Upper lobe of right lung (tissue), 1 donor: ENCODE results near the gene ANKRD36. TPM values are rescaled to one million over a fixed set of nuclear protein-coding genes. Genes with fewer than 3 reads are reported as not detected.
"Not testable (repeated sequence)": the region's sequence is repeated elsewhere in the genome, so short reads cannot be mapped to it uniquely, and the experiment has no call there.

Experiments
- ATAC-seq: fragments of 200-7000 bp; cut with Tn5 transposase; one replicate; pipeline ENCODE4 v1.9.1; 2020; ENCODE audit warnings: mild to moderate bottlenecking, moderate library complexity
- DNase-seq: peaks from one replicate; pipeline ENCODE4 v3.0.0-alpha.2; 2020
- H3K27ac ChIP-seq: fragments of 200-600 bp; one replicate; pipeline ENCODE4 v1.8.0; 2022
- H3K27me3 ChIP-seq: fragments of 200-600 bp; one replicate; pipeline ENCODE4 v1.8.0; 2022; ENCODE audit warnings: mild to moderate bottlenecking
- H3K36me3 ChIP-seq: fragments of 200-600 bp; one replicate; pipeline ENCODE4 v1.8.0; 2022
- H3K4me1 ChIP-seq: fragments of 200-600 bp; one replicate; pipeline ENCODE4 v1.8.0; 2022
- H3K4me3 ChIP-seq: fragments of 200-600 bp; one replicate; pipeline ENCODE4 v1.8.0; 2022; ENCODE audit warnings: mild to moderate bottlenecking
- H3K9me3 ChIP-seq: fragments of 200-600 bp; one replicate; pipeline ENCODE4 v1.8.0; 2022
- CTCF ChIP-seq: fragments of 200-600 bp; IDR thresholded peaks from one replicate; pipeline ENCODE4 v1.8.0; 2022; ENCODE audit warnings: antibody characterized with exemption
- intact Hi-C: fragments of 100-400 bp; cut with DNase I; formaldehyde crosslinking; loops from one replicate; pipeline ENCODE4 v1.11.0; 2022
- total RNA-seq: library from RNA; stranded (reverse); fragmentation: NEBNext Ultra II Directional; extraction: Animal tissue kit (Norgen Biotek cat#: 25700); gene quantifications from one replicate; pipeline ENCODE4 v1.2.1, GENCODE V29; 2021
- donor health status: DM: no; HTN: yes; CAD: no; lungs with severe emphysema.

The ANKRD36 gene
- total RNA-seq, 1 donor from 2014 or later = 21.0 TPM

DNA sequence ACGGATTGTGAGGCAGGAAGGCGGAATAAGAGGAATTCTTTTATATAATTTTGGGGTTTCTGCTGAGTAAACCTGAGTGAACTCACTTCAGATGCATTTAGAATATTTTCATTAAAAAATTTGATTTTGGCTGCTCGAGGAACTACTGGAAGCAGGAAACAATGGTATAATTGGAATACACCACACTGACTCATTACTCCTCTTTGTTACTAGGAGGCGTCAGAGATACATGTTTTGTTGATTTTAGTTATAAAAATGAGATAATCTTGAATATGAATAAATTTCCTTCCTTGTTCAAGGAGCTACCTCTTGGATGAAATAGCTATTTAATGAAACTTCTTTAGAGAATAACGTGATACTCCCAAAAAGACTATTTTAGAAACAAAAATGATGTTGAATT, 97.4 kb downstream of the ANKRD36 start:
- no peak for ATAC-seq
- H3K4me1 ChIP-seq = no peaks in the 10 kb centered on the region
- H3K36me3 ChIP-seq = peaks cover 41% of the 10 kb centered on the region
- H3K27ac ChIP-seq = no peak overlapping the region
- no peak for TF ChIP-seq CTCF
- H3K9me3 ChIP-seq = no peaks in the 10 kb centered on the region
- DNase-seq = no peak
- intact Hi-C loops = no loop called here
- no peaks in the 10 kb centered on the region for H3K27me3 ChIP-seq
- no peak overlapping the region for H3K4me3 ChIP-seq

GRCh38 chr2:97215025-97215424, 102.1 kb downstream of the ANKRD36 start:
- H3K4me3 ChIP-seq = not testable (repeated sequence)

GRCh38 chr2:97230848-97231585, 118.1 kb downstream of the ANKRD36 start:
- intact Hi-C loops, DNase-seq, H3K36me3 ChIP-seq, H3K4me3 ChIP-seq, H3K4me1 ChIP-seq, ATAC-seq, H3K27me3 ChIP-seq, H3K27ac ChIP-seq, H3K9me3 ChIP-seq: not testable (repeated sequence)

More at GRCh38 chr2:97215025-97215424, 102.1 kb downstream of the ANKRD36 start:
- intact Hi-C loops, DNase-seq, ATAC-seq, H3K27me3 ChIP-seq, H3K9me3 ChIP-seq, H3K4me1 ChIP-seq, H3K27ac ChIP-seq: not testable (repeated sequence)
- peaks cover 55% of the 10 kb centered on the region for H3K36me3 ChIP-seq

DNA sequence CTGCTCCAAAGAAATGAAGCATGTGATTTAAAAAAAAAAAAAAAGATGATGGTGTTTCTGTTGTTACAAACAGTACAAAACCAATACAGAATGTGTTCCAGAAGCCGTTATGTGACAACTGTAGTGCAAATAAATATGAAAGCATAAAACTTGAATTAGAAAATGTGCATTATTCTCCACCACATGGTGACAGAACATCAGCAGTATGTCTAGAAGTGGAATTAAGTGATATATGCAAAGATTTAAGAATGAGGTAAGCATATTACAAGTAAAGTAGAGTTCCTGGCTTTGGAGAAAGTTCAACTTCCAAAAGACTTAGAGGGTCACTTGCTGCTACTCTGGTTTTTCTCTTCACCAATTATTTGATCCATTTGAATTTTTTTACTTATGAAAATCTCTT, 120.0 kb downstream of the ANKRD36 start:
- H3K36me3 ChIP-seq, DNase-seq, H3K27me3 ChIP-seq, H3K9me3 ChIP-seq, H3K4me3 ChIP-seq, H3K4me1 ChIP-seq, H3K27ac ChIP-seq, ATAC-seq, intact Hi-C loops: not testable (repeated sequence)

GRCh38 chr2:97233660-97234295, 120.8 kb downstream of the ANKRD36 start:
- H3K9me3 ChIP-seq, H3K4me1 ChIP-seq, H3K27ac ChIP-seq, H3K36me3 ChIP-seq, ATAC-seq, intact Hi-C loops, H3K27me3 ChIP-seq, H3K4me3 ChIP-seq, DNase-seq: not testable (repeated sequence)

GRCh38 chr2:97261192-97261591, 148.2 kb downstream of the ANKRD36 start:
- H3K9me3 ChIP-seq, ATAC-seq, H3K4me1 ChIP-seq, H3K36me3 ChIP-seq, H3K4me3 ChIP-seq, intact Hi-C loops, DNase-seq, H3K27ac ChIP-seq, H3K27me3 ChIP-seq: not testable (repeated sequence)

- H3K36me3 ChIP-seq, ATAC-seq, H3K27ac ChIP-seq, intact Hi-C loops, DNase-seq, H3K27me3 ChIP-seq, H3K4me3 ChIP-seq, H3K9me3 ChIP-seq, H3K4me1 ChIP-seq: not testable (repeated sequence)
Measured at GRCh38 chr2:97266449-97266848, 153.5 kb downstream of the ANKRD36 start.

GRCh38 chr2:97267411-97268074, 154.6 kb downstream of the ANKRD36 start:
- peak; percentile 60 for DNase-seq
- Histone ChIP-seq H3K4me3 (no peak overlapping the region), H3K27ac (no peak overlapping the region), H3K36me3 (no peaks in the 10 kb centered on the region), H3K9me3 (no peaks in the 10 kb centered on the region), H3K4me1 (no peaks in the 10 kb centered on the region), H3K27me3 (no peaks in the 10 kb centered on the region)
- TF ChIP-seq CTCF = no peak
- ATAC-seq = peak; percentile 36
- intact Hi-C loops = no loop called here

- H3K27me3 ChIP-seq, H3K36me3 ChIP-seq, H3K27ac ChIP-seq, ATAC-seq, DNase-seq, H3K4me3 ChIP-seq, intact Hi-C loops, H3K9me3 ChIP-seq, H3K4me1 ChIP-seq: not testable (repeated sequence)
Measured at GRCh38 chr2:97268075-97268591, 155.2 kb downstream of the ANKRD36 start.

GRCh38 chr2:97276232-97276798, 163.4 kb downstream of the ANKRD36 start:
- ATAC-seq, H3K27ac ChIP-seq, intact Hi-C loops: not testable (repeated sequence)

DNA sequence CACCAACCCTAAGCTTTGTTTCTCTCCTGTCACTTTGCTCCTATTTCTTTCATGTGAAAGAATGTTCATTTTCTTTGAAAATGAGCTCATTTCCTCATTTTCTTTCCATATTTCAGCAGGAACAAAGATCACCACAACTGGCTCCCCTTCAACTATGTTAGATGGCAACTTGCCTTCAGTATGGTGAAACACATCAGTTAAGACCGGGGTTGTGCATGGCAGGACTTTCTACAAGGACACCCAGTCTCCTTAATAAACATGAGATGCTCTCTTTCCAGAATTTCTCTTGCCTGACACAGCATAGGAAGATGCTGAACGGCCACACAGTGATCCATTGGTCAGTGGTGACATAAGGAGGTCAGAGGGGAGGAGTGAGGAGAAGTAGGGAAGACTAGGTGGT, 172.2 kb downstream of the ANKRD36 start:
- DNase-seq, intact Hi-C loops, H3K27ac ChIP-seq, H3K4me1 ChIP-seq, H3K4me3 ChIP-seq, H3K27me3 ChIP-seq, H3K9me3 ChIP-seq, H3K36me3 ChIP-seq: not testable (repeated sequence)
- ATAC-seq = peak; percentile 46

More at GRCh38 chr2:97276232-97276798, 163.4 kb downstream of the ANKRD36 start:
- not testable (repeated sequence) for H3K4me1 ChIP-seq, H3K9me3 ChIP-seq, H3K27me3 ChIP-seq, H3K36me3 ChIP-seq, H3K4me3 ChIP-seq, DNase-seq
